Neural cell (in vitro differentiated cells): ENCODE results near the gene KLHL2.

Experiments used
- EZH2 ChIP-seq: fragments of 200-600, 300-800 bp; shearing (Covaris generic), sonication (generic); IDR thresholded peaks from 2 replicates; pipeline ENCODE4 v1.6.1; 2014; ENCODE audit warnings: antibody characterized with exemption, low read length, borderline replicate concordance, mild to moderate bottlenecking; ENCODE audit not compliant: insufficient read depth, poor library complexity, severe bottlenecking
- MXI1 ChIP-seq: fragments of 450-650 bp; conservative IDR thresholded peaks from 2 replicates; pipeline ENCODE4 v1.6.1; 2014; ENCODE audit warnings: antibody characterized with exemption, mild to moderate bottlenecking; ENCODE audit not compliant: poor library complexity, severe bottlenecking
- POLR2AphosphoS5 ChIP-seq: IDR thresholded peaks from 2 replicates; pipeline ENCODE4 v1.6.1; 2012
- RAD21 ChIP-seq: fragments of 450-650 bp; conservative IDR thresholded peaks from 2 replicates; pipeline ENCODE4 v1.6.1; 2014; ENCODE audit warnings: antibody characterized with exemption, mild to moderate bottlenecking, moderate library complexity
- TAF1 ChIP-seq: IDR thresholded peaks from 2 replicates; pipeline ENCODE4 v1.6.1; 2012; ENCODE audit warnings: low read depth
- TF ChIP-seq, protein P1 (sequence below): fragments of 450-650 bp; IDR thresholded peaks from 2 replicates; pipeline ENCODE4 v1.5.1; 2014; ENCODE audit warnings: antibody characterized with exemption, mild to moderate bottlenecking, moderate library complexity; ENCODE audit not compliant: poor library complexity, severe bottlenecking
- TF ChIP-seq, protein P2 (sequence below): IDR thresholded peaks from 2 replicates; pipeline ENCODE4 v1.6.1; 2012; ENCODE audit warnings: borderline replicate concordance

GRCh38 chr4:165207016-165207430 is 338 bp upstream of the KLHL2 start:
- TF ChIP-seq, protein P1, sequence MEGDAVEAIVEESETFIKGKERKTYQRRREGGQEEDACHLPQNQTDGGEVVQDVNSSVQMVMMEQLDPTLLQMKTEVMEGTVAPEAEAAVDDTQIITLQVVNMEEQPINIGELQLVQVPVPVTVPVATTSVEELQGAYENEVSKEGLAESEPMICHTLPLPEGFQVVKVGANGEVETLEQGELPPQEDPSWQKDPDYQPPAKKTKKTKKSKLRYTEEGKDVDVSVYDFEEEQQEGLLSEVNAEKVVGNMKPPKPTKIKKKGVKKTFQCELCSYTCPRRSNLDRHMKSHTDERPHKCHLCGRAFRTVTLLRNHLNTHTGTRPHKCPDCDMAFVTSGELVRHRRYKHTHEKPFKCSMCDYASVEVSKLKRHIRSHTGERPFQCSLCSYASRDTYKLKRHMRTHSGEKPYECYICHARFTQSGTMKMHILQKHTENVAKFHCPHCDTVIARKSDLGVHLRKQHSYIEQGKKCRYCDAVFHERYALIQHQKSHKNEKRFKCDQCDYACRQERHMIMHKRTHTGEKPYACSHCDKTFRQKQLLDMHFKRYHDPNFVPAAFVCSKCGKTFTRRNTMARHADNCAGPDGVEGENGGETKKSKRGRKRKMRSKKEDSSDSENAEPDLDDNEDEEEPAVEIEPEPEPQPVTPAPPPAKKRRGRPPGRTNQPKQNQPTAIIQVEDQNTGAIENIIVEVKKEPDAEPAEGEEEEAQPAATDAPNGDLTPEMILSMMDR, result no peak
- TF ChIP-seq EZH2 (no peak), POLR2AphosphoS5 (peak; percentile 46), MXI1 (peak; percentile 43), TAF1 (no peak), RAD21 (no peak)
- TF ChIP-seq, protein P2, sequence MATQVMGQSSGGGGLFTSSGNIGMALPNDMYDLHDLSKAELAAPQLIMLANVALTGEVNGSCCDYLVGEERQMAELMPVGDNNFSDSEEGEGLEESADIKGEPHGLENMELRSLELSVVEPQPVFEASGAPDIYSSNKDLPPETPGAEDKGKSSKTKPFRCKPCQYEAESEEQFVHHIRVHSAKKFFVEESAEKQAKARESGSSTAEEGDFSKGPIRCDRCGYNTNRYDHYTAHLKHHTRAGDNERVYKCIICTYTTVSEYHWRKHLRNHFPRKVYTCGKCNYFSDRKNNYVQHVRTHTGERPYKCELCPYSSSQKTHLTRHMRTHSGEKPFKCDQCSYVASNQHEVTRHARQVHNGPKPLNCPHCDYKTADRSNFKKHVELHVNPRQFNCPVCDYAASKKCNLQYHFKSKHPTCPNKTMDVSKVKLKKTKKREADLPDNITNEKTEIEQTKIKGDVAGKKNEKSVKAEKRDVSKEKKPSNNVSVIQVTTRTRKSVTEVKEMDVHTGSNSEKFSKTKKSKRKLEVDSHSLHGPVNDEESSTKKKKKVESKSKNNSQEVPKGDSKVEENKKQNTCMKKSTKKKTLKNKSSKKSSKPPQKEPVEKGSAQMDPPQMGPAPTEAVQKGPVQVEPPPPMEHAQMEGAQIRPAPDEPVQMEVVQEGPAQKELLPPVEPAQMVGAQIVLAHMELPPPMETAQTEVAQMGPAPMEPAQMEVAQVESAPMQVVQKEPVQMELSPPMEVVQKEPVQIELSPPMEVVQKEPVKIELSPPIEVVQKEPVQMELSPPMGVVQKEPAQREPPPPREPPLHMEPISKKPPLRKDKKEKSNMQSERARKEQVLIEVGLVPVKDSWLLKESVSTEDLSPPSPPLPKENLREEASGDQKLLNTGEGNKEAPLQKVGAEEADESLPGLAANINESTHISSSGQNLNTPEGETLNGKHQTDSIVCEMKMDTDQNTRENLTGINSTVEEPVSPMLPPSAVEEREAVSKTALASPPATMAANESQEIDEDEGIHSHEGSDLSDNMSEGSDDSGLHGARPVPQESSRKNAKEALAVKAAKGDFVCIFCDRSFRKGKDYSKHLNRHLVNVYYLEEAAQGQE, result peak; percentile 57
